IPS DF 19.7 (cell line): ENCODE results near the gene ARHGAP8.
"Not testable (repeated sequence)": the region's sequence is repeated elsewhere in the genome, so short reads cannot be mapped to it uniquely, and the experiment has no call there.

Experiments used
- DNase-seq: peaks from one replicate; pipeline ENCODE4 v3.0.0-alpha.2; 2013; ENCODE audit warnings: low read depth, low spot score

Gene ARHGAP8

GRCh38 chr22:44855855-44856254, 103.5 kb downstream of the ARHGAP8 start:
- DNase-seq, result no peak

- not testable (repeated sequence) for DNase-seq
Observed at GRCh38 chr22:44858819-44859218, 106.4 kb downstream of the ARHGAP8 start.

- DNase-seq, result no peak
Observed at GRCh38 chr22:44859641-44860040, 107.3 kb downstream of the ARHGAP8 start.

- no peak for DNase-seq
Observed at GRCh38 chr22:44860311-44860710, 107.9 kb downstream of the ARHGAP8 start.

GRCh38 chr22:44861245-44861644, 108.9 kb downstream of the ARHGAP8 start:
- no peak for DNase-seq

- DNase-seq, result no peak
Observed at GRCh38 chr22:44862281-44862680, 109.9 kb downstream of the ARHGAP8 start.

GRCh38 chr22:44862981-44863860, 110.8 kb downstream of the ARHGAP8 start:
- peak; percentile 28 for DNase-seq

- DNase-seq, result no peak
Observed at GRCh38 chr22:44865193-44866057, 113.0 kb downstream of the ARHGAP8 start.

GRCh38 chr22:44869196-44869595, 116.8 kb downstream of the ARHGAP8 start:
- no peak for DNase-seq

- no peak for DNase-seq
Observed at GRCh38 chr22:44870021-44870420, 117.6 kb downstream of the ARHGAP8 start.

- DNase-seq, result no peak
Observed at GRCh38 chr22:44871782-44872181, 119.4 kb downstream of the ARHGAP8 start.

GRCh38 chr22:44876921-44877320, 124.5 kb downstream of the ARHGAP8 start:
- no peak for DNase-seq

GRCh38 chr22:44878483-44879300, 126.3 kb downstream of the ARHGAP8 start:
- DNase-seq, result no peak

- no peak for DNase-seq
Observed at GRCh38 chr22:44879301-44879680, 126.9 kb downstream of the ARHGAP8 start.

GRCh38 chr22:44880610-44881290, 128.4 kb downstream of the ARHGAP8 start:
- DNase-seq, result no peak

- no peak for DNase-seq
Observed at GRCh38 chr22:44881624-44882023, 129.2 kb downstream of the ARHGAP8 start.

GRCh38 chr22:44882226-44882905, 130.0 kb downstream of the ARHGAP8 start:
- no peak for DNase-seq

GRCh38 chr22:44883011-44883421, 130.6 kb downstream of the ARHGAP8 start:
- DNase-seq, result no peak

- DNase-seq, result no peak
Observed at GRCh38 chr22:44884562-44884961, 132.2 kb downstream of the ARHGAP8 start.

- DNase-seq, result no peak
Observed at GRCh38 chr22:44884968-44885805, 132.8 kb downstream of the ARHGAP8 start.
